GM12873 (cell line): ENCODE results near the gene ZFR2.

Experiments used
- CTCF ChIP-seq: IDR thresholded peaks from 2 replicates; pipeline ENCODE4 v1.5.1; 2012; ENCODE audit warnings: low read depth, mild to moderate bottlenecking, moderate library complexity, low read length, control low read depth; ENCODE audit not compliant: insufficient read depth; ENCODE audit errors: missing control alignments

Gene ZFR2

GRCh38 chr19:3868770-3869456, at the start of gene ZFR2:
Gene ZFR2, minus strand, starts transcription at chr19:3869038. Its CDS starts 21 bp downstream, at chr19:3869017.
- TF ChIP-seq CTCF: no peak

DNA sequence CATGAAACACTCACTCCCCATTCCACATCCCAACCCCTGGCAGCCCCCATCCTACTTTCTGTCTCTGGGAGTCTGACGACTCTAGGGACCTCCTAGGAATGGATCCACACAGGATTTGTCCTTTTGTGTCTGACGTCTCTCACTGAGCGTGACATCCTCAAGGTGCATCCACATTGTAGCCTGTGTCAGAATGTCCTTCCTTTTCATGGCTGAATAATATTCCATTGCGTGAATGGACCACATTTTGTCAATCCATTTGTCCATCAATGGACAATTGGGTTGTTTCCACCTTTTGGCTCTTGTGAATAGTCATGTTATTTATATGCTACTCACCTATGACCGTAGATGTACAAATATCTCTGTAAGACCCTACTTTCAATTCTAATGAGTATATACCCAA, 47.2 kb upstream of the ZFR2 start:
- no peak for TF ChIP-seq CTCF

DNA sequence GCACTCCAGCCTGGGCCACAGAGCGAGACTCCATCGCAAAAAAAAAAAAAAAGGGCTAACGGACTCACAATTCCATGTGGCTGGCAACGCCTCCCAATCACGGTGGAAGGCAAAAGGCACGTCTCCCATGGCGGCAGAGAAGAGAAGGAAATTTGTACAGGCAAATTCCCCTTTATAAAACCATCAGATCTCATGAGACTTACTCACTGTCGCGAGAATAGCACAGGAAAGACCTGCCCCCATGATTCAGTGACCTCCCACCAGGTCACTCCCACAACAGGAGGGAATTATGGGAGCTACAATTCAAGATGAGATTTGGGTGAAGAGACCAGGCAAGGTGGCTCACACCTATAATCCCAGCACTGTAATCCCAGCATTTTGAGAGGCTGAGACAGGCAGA, 45.4 kb upstream of the ZFR2 start:
- no peak for TF ChIP-seq CTCF

GRCh38 chr19:3910105-3910504, 41.3 kb upstream of the ZFR2 start:
- TF ChIP-seq CTCF: no peak

DNA sequence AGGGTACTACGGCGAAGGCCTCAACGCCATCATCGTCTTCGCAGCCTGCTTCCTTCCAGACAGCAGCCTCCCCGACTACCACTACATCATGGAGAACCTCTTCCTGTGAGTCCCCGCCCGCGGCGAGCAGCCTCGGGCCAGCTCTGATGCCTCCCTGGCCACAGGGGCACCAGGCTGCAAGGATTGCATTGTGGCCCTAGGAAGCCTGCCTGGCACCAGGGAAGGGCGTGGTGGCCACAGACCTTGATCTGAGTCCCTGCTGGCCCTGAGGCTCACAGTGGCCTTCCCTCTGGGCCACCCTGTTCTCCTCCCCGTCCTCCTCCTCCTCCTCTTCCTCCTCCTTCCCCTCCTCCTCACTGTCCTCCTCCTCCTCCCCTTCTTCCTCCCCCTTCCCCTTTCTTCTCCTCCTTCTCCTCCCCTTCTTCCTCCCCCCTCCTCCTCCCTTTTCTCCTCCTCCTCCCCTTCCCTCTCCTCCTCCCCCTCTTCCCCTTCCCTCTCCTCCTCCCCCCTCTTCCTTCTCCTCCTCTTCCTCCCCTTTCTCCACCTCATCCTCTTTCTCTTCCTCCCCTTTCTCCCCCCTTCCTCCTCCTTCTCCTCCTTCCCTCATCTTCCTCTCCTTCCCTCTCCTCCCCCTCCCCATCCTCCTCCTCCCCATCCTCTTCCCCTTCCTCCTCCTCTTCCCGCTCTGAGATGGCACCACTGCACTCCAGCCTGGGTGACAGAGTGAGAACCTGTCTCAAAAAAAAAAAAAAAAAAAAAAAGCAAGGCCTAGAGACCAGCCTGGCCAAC, 39.6 kb upstream of the ZFR2 start:
- no peak for TF ChIP-seq CTCF

DNA sequence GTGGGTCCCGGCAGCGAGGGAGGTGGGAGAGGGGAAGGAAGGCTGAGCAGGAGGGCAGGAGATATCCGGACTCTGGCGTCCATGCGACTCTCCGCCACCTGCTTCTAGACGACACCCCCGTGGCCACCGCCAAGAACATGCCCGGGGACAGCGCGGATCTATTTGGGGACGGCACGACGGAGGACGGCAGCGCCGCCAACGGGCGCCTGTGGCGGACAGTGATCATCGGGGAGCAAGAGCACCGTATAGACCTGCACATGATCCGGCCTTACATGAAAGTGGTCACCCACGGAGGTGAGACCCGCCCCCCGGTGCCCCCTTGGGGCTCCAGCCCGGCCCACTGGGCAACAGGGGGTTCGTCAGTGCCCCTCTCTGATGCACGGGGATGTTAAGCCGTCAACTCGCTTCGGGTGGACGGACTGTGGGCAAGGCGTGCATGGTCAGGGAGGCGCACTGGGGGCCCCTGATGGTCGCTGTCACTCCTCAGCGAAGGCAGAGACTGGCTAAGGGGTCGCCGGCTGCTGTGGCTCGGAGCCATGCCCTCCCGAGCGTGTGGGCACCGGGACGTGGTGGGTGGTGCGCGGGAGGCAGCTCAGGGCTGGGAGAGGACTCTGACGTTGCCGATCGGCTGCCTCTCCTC, 38.9 kb upstream of the ZFR2 start:
- TF ChIP-seq CTCF: no peak

GRCh38 chr19:3904233-3904632, 35.4 kb upstream of the ZFR2 start:
- no peak for TF ChIP-seq CTCF
